Measurements from ENCODE around the gene DLG5.

DLG5 gene

DNA sequence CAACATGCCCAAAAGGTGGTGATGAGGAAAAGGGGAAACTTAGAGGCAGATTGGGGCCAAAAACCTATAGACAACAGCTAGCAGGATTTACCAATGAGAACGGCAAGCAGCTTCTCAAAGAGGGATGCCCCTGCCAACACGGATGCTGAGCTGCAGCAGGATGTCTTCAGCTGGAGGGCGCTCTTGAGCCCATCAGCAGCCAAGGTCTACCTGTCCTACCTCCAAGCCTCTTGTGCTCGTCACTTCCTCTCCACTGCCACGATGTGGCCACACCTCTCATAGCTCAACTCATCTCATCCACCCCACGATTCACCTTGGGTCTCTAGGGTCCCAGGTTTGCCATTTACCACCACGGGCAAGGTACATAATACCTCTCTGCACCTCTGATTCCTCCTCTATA lies 36.5 kb downstream of the DLG5 start:
- DNase-seq, result no peak

DNA sequence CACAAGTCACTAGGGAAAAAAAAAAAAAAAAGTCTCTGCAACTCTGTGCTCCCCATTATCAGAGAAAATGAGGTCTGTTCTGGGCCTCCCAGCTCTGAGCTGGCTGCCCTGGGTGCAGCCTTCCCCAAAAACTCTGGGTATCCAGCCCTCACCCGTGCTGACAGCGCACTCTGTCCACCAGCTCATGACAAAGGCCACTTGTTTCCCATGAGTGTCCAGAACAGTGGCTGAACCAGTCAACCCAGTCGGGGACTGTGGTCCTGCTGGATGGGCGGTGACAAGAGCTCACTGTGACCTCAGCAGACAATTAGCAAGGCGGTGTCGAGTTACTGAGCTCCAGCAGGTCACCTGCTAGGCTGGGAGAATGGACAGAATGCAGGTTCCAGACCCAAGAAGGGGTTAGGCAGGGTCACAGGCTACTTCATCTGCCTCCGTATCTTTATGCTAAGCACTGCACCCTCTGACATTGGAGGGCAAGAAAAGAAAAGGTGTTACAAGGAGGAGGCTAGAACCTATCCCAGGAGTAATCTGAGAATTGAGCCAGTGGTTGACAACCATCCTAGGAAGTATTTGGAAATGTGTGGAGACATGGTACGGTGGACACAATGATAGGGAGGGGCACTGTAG lies 37.2 kb downstream of the DLG5 start:
- DNase-seq, result peak in 1 of 2 experiments; percentile 15

DNA sequence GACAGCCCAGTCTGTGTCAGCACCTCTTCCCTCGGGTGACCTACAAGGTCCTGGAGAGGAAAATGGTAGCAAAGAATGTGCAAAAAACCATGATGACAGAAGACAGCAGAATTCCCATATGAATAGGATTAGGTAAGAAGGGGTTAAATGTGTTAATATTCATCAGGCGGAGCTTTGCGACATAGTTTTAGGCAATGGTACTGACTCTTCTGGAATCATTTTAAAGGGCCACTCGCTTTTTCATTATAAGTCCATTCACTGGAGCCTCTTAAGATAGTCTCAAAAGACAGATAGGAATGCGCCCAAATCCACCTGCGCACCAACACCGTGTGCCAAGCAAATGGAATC lies 38.2 kb downstream of the DLG5 start:
- DNase-seq, result no peak

DNA sequence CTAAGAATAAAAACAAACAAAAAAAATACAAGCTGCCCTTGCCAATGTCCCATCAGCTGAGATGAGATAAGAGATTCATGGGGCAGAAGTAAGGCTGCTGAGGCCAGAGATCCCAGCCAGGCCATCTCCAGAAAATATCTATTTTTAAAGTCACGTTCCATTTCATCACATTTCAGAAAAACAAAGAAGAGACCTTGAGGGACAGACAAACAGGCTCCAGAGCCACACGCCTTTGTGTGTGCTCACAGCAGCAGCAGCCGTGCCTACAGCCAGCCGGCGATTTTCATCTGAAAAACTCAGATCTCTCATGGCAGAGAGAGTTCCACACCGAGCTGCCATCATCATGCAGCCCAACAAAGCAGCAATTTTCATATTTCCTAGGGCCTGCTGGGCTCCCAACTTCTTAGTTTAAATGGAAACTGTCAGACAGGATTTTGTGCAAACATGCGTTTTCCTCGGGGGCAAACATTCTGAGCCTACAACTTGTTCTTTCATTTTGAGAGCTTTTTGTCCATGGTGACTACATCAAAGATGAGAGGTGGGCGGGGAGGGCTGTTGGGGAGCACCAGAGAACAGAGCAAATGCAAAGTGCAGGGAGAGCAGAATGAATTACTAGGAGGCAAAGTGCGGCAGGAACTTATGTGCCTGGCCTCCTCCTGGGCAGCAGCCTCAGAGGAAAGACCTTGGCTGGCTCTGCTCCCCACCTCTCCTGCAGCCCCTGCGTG lies 38.8 kb downstream of the DLG5 start:
- DNase-seq, result peak in 1 of 2 experiments; percentile 15

DNA sequence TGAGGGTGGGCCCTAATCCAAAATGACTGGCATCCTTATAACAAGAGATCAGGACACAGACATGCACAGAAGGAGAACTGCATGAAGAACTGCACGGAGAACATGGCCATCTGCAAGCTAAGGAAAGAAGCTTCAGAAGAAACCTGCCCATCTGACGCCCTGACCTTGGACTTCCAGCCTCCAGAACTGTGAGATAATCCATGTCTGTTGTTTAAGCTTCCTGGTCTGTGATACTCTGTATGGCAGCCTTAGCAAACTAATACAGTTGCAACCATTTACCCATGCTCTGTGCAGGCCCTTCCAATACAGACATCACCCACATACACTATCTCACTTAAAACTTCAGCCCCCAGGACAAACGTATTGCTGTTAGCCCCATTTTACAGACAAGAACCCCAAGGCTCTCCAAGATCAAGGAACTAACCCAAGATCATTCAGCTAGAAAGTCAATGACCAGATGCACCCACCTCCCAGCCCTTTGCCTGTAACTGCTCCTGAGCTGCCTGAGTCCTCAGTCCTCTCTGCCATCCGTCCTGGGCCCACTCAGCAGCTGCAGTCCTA lies 39.7 kb downstream of the DLG5 start:
- DNase-seq, result no peak

DNA sequence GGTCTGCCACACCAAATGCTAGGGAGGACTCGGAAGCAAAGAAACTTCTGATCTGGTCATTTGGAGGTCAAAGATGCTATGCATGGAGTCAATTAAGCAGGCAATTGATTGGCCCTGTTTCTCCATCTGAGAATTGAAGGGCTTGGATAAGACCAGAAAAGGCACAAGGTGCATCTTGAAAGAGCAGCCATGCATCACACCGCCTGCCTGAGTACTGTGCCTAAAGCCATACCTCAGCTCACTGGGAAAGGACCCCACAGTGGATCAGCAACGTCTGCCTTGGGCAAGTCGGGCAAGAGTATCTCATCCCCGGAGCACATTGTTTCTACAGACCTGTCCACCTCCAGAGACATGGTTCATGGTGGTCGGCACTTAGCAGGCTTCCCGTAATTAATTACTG lies 42.4 kb downstream of the DLG5 start:
- no peak for DNase-seq

DNA sequence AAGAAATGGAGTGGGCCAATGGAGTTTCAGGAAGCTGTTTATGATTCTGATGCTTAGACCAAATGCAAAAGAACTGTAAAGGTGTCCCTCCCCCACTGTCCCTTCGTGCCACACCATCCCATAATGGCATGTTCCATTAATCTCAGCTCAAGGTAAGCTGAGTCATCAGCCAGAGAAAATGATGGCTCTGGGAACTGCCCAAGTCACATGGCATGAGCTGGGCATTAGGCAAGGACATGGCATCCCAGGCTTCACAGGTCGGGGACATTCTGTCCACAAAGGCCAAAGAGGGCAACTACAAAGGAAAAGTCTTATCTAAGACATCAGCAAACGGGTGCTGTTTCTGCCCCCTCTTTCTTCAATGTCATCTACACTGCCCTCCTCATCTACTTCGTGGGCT lies 44.9 kb downstream of the DLG5 start:
- DNase-seq, result no peak

DNA sequence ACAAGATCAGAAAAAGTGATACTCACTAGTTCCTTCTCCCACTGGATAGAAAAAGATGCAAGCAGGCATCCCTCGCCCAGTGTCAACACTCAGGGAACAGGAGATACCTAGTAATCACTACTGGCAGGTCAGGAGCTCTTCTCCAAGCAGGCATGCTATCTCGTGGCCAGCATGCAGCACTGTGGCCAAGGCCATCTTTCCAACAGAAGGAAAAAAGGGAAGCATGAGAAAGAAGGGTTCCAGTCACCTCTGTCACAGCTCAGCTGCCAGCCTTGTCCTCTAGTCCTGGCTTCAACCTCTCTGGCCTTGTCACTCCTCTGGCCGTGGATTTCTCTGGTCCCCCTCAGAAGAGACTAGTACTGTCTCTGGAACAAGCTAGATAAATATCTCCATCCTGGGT lies 45.3 kb downstream of the DLG5 start:
- no peak for DNase-seq

DNA sequence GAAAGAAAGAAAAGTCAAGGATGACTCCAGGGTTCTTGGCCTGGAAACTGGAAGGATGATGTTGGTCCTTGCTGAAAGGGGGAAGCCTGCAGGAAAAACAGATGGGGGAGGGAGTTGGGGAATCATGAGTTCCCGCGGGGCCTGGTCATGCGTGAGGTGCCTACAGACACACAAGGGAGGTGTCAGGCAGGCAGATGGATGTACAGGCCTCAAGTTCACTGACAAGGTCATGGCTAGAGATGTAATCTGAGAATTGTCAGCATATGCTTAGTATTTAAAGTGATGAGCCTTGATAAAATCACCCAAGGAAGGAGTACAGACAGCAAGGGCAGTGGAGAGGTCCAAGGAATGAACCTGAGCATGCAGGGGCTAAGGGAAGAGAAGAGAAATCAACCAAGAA lies 46.8 kb downstream of the DLG5 start:
- DNase-seq, result no peak

DNA sequence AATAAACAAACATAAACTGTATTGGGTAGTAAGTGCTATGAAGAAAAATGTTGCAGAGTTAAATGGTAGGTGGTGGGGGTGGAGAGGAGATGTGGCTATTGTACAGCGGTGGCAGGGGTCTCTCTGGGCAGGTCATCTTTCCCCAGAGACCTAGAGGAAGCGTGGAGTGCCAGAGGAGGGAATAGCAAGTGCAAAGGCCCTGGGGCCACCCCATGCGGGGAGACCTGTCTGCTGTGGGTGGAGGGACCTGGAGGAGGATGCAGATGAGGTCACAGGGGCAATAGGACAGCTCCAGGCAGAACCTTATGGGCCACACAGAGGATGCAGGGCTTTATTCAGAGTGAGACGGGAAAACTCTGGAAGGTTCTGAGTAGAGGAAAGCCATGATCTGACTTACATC lies 47.5 kb downstream of the DLG5 start:
- no peak for DNase-seq

DNA sequence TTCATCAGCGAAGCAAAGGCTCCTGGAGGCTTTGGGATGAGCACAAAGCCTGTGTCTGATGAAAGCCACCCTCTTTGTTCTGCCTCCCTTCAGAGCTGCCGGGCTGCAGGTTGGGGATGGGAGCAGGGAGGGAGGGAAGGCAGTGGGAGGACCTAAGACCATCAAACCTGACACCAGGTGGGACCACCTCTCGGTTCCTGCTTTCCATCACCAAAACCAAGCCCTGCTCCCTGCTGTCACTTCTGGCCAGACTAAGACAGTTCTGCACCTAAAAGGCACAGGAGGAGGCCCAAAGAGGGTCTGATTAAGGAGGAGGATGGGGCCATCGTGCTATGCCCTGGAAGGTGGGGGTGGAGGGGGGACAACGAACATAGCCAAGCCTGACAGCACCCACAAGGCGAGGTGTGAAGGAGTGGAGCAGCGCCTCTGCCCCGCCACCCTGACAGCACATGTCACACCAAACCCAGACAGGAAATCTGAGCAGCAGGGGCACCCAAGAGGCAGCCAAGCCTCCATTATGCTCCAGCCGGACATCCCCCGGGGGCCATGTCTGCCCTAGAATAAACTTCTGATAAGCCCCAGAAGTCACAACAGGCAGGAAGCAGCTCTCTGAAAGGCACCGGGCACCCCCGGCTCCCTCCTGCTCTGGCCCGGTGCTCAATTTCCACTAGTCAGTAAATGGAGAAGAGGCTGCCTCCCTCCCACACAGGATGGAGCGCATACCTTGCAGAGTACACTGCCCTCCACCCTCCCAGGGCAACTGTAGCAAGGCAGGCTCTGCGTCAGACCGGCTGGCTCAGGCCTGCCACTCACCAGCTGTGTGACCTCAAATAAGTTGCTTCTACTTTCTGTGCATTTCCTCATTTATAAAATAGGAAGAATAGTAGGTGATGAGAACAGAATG lies 48.9 kb downstream of the DLG5 start:
- peak; percentile 70 to 89 for DNase-seq

DNA sequence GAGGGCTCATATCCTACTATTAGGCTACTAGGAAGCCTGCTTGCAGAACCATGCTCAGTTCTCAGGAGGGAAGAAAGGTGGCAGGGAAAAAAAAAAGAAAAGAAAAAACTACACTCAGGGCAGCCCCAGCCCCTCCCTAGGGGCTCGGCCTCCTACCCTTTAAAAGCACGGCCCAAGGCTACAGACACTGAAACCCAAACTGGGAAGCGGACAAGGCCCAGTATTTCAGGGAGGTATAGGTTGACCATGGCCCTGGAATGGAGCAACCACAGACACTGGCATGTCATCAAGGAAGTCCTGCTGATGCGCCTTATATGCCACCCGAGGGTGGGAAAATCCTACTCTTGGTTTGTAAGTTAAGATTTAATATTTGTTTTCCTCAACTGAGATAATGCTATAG lies 50.8 kb downstream of the DLG5 start:
- DNase-seq, result no peak

DNA sequence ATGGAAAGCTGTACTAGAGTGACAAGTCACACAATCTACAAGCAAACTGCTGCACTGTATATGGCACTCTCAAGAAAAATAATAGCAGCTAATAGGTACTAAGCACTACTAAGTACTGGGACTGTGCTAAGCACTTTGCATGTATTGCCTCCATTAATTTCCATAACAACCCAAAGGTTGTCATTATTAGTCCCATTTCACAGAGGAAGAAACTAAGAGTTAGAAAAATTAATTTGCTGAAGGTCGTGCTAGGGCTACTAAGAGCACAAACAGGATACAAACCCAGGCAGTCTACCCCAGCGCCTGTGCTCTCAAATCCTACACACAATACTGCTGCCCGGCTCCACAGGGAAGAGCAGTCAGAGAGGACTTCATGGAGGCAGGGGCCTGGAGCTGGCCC lies 51.7 kb downstream of the DLG5 start:
- DNase-seq, result no peak

DNA sequence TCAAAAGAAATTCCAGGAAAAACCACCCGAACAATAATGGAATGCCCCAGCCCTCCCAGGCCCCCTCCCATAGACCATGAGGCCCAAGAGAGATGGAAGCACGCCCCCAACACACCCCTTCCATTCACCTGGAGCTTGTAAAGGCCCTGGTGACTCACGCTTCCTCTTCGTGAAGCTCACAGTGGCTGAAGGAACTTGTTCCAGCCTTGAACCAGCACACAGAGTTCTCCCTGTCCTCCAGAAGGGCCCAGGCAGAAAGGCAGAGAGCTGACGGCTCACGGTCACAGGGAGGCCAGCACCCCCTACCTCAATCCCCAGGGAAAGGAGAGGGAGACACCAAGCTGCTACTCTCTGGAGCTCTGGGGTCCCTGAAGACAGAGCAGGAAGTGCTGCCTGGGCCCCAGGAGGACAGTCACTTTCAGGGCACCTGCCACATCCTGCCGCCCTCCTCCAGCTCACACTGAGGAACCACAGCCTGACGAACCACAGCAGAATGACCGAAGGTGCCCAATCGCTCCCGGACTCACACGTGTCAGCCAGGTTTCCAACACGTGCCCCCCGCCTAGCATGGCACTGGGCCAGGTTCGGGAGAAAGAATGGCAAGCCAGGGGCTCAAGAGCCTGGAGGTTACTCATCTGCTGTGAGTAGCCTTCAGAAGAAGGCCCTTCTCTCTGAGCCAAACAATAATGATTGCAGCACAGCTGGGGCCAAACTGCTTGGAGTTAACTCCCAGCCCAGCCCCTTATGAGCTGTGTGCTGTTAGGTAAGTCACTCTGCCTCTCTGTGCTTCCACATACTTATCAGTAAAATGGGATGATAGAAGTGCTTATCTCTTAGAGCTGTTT lies 52.8 kb downstream of the DLG5 start:
- peak in 1 of 2 experiments; percentile 5 for DNase-seq

DNA sequence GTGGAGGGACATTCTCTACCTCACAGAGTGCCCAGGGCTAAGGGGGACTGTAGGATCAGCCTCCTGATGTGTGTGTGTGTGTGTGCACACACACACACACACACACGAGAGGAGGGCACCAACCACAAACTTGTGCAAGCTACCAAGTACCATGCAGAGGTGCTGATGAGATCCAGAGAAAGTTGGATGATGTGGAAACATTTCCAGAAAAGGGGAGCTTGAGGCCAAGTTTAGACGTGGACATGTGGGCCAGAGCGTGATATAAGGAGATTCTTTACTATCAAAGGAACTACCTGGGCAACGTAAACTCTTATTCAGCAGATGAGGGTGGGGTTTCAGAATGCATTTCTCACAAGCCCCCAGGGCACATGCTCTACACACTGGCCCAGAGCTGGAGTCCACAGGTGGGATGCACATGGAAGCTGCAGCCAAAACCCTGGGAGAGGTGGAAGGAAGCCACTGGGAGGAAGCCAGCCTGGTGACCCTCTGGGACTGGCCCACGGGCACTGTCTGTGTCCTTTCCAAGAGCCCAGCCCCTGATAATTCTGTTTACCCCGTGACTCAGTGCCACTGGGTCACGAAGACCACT lies 53.5 kb downstream of the DLG5 start:
- DNase-seq, result no peak

DNA sequence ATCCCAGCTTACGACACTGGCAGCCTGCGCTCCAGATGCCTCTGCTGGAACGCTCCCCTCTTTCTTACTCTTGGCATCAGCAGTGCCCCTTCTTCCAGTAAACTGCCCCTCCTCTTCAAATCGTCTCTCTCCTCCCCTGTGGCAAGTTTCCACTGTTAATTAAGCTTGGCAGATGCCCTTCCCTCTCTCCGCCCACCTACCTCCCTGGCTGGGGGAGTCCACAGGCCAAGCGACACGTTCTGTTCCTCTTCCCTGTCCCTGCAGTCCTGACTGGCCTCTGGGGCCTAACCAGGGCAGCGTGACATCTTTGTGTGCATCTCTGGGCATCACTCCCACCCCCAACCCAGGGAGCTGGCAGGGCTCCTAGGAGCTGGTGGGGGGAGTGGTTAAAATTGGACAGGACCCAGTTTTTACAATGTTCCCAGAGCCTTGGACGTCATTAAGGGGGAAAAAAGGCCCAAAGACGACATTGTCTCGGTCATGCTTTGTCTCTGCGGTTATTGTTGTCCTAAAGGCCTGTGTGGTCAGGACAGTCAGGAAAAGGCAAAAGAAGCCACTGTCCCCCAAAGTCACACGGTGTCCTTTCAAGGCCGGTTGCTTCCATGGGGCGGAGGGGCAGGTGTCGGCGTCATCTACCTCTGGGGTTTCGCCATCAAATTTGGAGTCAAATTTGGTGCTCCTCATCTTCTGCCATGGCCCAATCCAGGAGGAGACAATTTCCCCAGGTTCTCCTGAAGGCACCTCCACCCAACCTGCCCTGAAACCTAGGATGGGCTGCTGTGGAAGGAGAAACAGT lies 54.2 kb downstream of the DLG5 start:
- peak in 1 of 2 experiments; percentile 37 for DNase-seq

DNA sequence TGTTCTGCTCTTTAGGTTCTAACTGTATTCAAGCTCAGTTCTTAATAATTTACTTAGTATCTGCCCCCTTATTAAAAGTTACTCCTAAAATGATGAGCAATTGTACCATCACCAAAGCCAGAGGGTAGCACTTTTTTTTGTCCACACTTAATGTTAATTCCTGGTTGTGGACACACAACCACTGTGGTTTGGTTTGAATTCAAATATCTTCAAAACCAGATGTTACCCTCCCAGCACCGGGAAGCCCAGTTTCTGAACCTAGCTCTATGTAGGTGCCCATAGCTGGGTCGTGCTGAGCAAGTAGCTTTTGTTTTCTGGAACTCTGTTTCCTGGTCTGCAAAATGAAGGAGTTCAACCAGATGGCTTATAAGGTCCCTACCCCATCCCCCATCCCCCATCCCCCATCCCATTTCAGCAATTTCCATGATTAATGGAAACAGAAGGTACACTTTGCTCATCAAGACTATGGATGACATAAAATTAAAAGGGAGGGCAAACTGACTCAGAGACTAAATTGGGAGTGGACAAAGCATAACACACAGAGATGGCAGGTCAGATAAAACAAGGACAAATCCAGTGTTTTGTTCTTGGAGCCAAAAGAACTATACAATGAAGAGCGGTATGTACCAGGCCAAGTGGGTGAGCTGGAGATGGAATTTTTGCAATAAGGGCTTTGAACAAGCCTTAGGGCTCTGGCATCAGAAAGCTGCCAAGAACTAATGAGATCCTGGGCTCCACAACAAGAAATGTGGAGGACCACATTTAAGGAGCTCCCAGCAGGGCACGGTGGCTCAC lies 56.7 kb downstream of the DLG5 start:
- DNase-seq, result no peak

DNA sequence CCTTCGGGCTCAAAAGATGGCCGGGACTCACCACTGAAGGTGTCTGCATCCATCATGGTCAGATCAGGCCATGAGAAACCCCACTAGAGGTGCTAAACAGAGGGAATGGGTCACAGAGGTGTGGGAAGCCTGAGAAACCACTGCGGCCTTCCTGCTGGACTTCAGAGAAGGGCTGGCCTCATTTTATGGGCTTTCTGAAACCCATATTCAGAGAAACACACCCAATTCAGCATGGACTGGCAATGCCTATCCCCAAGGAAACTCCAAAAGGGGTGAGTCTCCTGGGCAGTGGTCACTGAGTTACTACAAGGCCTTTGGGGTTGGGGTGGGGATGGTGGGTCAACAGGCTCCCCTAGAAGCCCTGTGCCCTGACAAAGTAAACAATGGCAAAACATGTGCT lies 58.0 kb downstream of the DLG5 start:
- no peak for DNase-seq

DNA sequence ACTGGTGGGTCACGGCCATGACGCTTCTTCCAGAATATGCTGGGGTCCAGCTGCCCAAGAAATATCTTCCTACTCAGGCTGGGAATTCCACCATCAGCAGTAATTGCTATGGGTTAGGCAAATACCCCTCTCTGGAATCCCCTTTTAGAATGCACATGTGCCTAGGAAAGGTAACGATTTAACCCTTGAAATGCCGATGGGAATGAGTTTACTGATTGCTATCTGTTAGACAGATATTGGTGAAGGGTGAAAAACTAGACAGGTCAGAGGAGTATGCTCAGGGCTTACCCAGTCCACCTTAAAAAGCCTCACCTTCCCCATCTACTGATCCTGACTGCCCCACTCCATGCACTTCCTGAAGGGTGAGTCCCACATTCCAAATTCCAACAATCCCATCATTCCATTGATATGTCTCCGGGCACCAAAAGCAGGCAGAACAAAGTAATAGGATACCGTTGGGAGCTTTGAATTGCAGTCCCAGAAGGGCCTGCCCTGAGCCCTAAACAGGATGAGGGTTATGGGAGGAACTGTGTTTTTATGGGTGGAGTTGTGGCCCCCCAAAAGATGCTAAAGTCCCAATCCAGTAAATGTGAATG lies 59.3 kb downstream of the DLG5 start:
- no peak for DNase-seq

DNA sequence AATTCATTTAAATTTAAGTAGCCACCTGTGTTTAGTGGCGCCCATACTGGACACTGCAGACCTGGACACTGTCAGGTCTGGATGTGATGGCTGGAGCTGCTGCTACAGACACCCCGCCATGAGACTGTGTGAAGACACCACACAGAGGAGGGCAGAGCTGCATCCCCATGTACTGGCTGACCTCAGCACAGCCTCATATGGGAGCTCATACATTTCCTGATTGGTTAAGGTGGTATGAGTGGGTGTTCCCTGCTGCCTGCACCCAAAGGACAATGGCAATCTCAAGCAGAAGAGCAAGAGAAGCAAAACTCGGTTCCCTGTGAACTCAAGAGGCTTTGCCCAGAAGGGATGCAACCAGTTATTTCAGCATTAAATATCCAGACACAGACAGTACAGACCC lies 60.0 kb downstream of the DLG5 start:
- no peak for DNase-seq
